Measurements from ENCODE around the gene FAM221A.

FAM221A gene

DNA sequence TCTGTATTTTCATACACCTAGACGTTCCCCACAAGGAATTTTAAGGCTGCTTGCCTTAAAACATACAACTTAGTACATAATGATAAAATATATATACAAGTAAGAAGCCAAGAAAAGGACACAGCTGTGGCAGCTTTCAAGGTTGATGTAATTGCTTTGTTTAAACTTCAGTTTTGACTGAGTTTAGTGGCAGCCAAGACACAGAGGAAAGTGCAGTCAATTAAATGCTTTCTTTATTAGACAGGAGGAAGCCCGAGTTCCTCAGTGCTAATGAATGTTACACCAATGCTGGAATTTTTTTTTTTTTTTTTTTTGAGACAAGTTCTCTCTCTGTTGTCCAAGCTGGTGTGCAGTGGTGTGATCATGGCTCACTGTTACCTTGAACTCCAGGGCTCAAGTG is 18.8 kb downstream of the FAM221A start:
- H2BK5ac ChIP-seq (ENCODE audit: low read depth, low read length, poor library complexity, severe bottlenecking) = no peak overlapping the region
- H3K27me3 ChIP-seq (ENCODE audit: control insufficient read depth in 1 of 2, insufficient read depth in 1 of 2, low read length in 2 of 2) = no peaks in the 10 kb centered on the region
- no peaks in the 10 kb centered on the region for H3K79me1 ChIP-seq (replicated peaks; ENCODE audit: low read length, poor library complexity, severe bottlenecking)
- no peak overlapping the region for H4K8ac ChIP-seq (ENCODE audit: low read length)
- H3K23ac ChIP-seq (ENCODE audit: low read length in 2 of 2) = no peak overlapping the region
- 82% methylated on average over 1 of the region's 2 CpGs for WGBS
- no peak overlapping the region for H3K4me2 ChIP-seq (ENCODE audit: low read length, poor library complexity, severe bottlenecking)
- H3K9ac ChIP-seq (ENCODE audit: low read length) = no peak overlapping the region
- H3K36me3 ChIP-seq (ENCODE audit: control insufficient read depth in 1 of 2, insufficient read depth in 2 of 2, low read depth in 1 of 2, low read length in 2 of 2) = peaks cover 0 to 7% of the 10 kb centered on the region in 2 experiments
- no peak overlapping the region for H3K4ac ChIP-seq (ENCODE audit: low read depth in 1 of 2, low read length in 2 of 2)
- peaks cover 5% of the 10 kb centered on the region for H3K9me3 ChIP-seq (ENCODE audit: control insufficient read depth, low read length)
- no peak overlapping the region for H3K18ac ChIP-seq (ENCODE audit: low read depth in 1 of 2, low read length in 2 of 2)
- H2AFZ ChIP-seq (ENCODE audit: low read depth, low read length) = no peak overlapping the region
- H3K14ac ChIP-seq (ENCODE audit: low read length in 2 of 2) = no peak overlapping the region
- no peak overlapping the region for H2BK15ac ChIP-seq (ENCODE audit: low read depth, poor library complexity, severe bottlenecking)
- no peak overlapping the region for H4K91ac ChIP-seq (ENCODE audit: low read length)
- H3K4me3 ChIP-seq (ENCODE audit: insufficient read depth in 1 of 2, low read depth in 1 of 2, low read length in 2 of 2) = no peak overlapping the region
- H2AK5ac ChIP-seq (ENCODE audit: low read length, severe bottlenecking) = no peak overlapping the region
- no peak overlapping the region for H2BK120ac ChIP-seq (ENCODE audit: low read depth, low read length)
- no peak overlapping the region for H3K27ac ChIP-seq (ENCODE audit: low read length, poor library complexity, severe bottlenecking)
- no peak for DNase-seq
- no peak overlapping the region for H2BK12ac ChIP-seq (ENCODE audit: low read length in 2 of 2)
- H3K4me1 ChIP-seq (ENCODE audit: control insufficient read depth, insufficient read depth, low read depth, low read length) = peaks cover 5% of the 10 kb centered on the region

GRCh38 chr7:23700046-23700445 is 20.0 kb downstream of the FAM221A start:
- no peaks in the 10 kb centered on the region for H3K27me3 ChIP-seq (ENCODE audit: control insufficient read depth in 1 of 2, insufficient read depth in 1 of 2, low read length in 2 of 2)
- no peak for DNase-seq
- H3K9me3 ChIP-seq (ENCODE audit: control insufficient read depth, low read length) = peaks cover 14% of the 10 kb centered on the region
- H3K4me1 ChIP-seq (ENCODE audit: control insufficient read depth, insufficient read depth, low read depth, low read length) = peaks cover 5% of the 10 kb centered on the region
- no peaks in the 10 kb centered on the region for H3K79me1 ChIP-seq (replicated peaks; ENCODE audit: low read length, poor library complexity, severe bottlenecking)
- H3K36me3 ChIP-seq (ENCODE audit: control insufficient read depth in 1 of 2, insufficient read depth in 2 of 2, low read depth in 1 of 2, low read length in 2 of 2) = peaks cover 0 to 7% of the 10 kb centered on the region in 2 experiments
- no peak overlapping the region for H3K27ac ChIP-seq (ENCODE audit: low read length, poor library complexity, severe bottlenecking)
- no peak overlapping the region for H2BK12ac ChIP-seq (ENCODE audit: low read length in 2 of 2)
- H2AFZ ChIP-seq (ENCODE audit: low read depth, low read length) = no peak overlapping the region
- H3K23ac ChIP-seq (ENCODE audit: low read length in 2 of 2) = no peak overlapping the region
- WGBS = 92% methylated on average over 2 of the region's 4 CpGs
- no peak overlapping the region for H3K4me2 ChIP-seq (ENCODE audit: low read length, poor library complexity, severe bottlenecking)
- no peak overlapping the region for H4K91ac ChIP-seq (ENCODE audit: low read length)
- no peak overlapping the region for H2BK5ac ChIP-seq (ENCODE audit: low read depth, low read length, poor library complexity, severe bottlenecking)
- H2BK120ac ChIP-seq (ENCODE audit: low read depth, low read length) = no peak overlapping the region
- no peak overlapping the region for H4K8ac ChIP-seq (ENCODE audit: low read length)
- H2BK15ac ChIP-seq (ENCODE audit: low read depth, poor library complexity, severe bottlenecking) = no peak overlapping the region
- H3K14ac ChIP-seq (ENCODE audit: low read length in 2 of 2) = no peak overlapping the region
- no peak overlapping the region for H3K4ac ChIP-seq (ENCODE audit: low read depth in 1 of 2, low read length in 2 of 2)
- no peak overlapping the region for H3K9ac ChIP-seq (ENCODE audit: low read length)
- no peak overlapping the region for H3K4me3 ChIP-seq (ENCODE audit: insufficient read depth in 1 of 2, low read depth in 1 of 2, low read length in 2 of 2)
- H3K18ac ChIP-seq (ENCODE audit: low read depth in 1 of 2, low read length in 2 of 2) = no peak overlapping the region
- no peak overlapping the region for H2AK5ac ChIP-seq (ENCODE audit: low read length, severe bottlenecking)

GRCh38 chr7:23709081-23709750 is 29.2 kb downstream of the FAM221A start:
- Histone ChIP-seq H2BK15ac (ENCODE audit: low read depth, poor library complexity, severe bottlenecking) (no peak overlapping the region), H3K4me3 (ENCODE audit: insufficient read depth in 1 of 2, low read depth in 1 of 2, low read length in 2 of 2) (no peak overlapping the region), H3K4ac (ENCODE audit: low read depth in 1 of 2, low read length in 2 of 2) (no peak overlapping the region), H2BK5ac (ENCODE audit: low read depth, low read length, poor library complexity, severe bottlenecking) (no peak overlapping the region), H3K4me1 (ENCODE audit: control insufficient read depth, insufficient read depth, low read depth, low read length) (no peaks in the 10 kb centered on the region), H2BK120ac (ENCODE audit: low read depth, low read length) (no peak overlapping the region), H3K79me1 (replicated peaks; ENCODE audit: low read length, poor library complexity, severe bottlenecking) (no peaks in the 10 kb centered on the region), H4K91ac (ENCODE audit: low read length) (no peak overlapping the region), H3K36me3 (ENCODE audit: control insufficient read depth in 1 of 2, insufficient read depth in 2 of 2, low read depth in 1 of 2, low read length in 2 of 2) (no peaks in the 10 kb centered on the region), H2AK5ac (ENCODE audit: low read length, severe bottlenecking) (no peak overlapping the region), H3K27ac (ENCODE audit: low read length, poor library complexity, severe bottlenecking) (no peak overlapping the region), H3K9me3 (ENCODE audit: control insufficient read depth, low read length) (peaks cover 24% of the 10 kb centered on the region), H3K27me3 (ENCODE audit: control insufficient read depth in 1 of 2, insufficient read depth in 1 of 2, low read length in 2 of 2) (no peaks in the 10 kb centered on the region), H3K9ac (ENCODE audit: low read length) (no peak overlapping the region), H2BK12ac (ENCODE audit: low read length in 2 of 2) (no peak overlapping the region), H3K18ac (ENCODE audit: low read depth in 1 of 2, low read length in 2 of 2) (no peak overlapping the region), H3K14ac (ENCODE audit: low read length in 2 of 2) (no peak overlapping the region), H4K8ac (ENCODE audit: low read length) (no peak overlapping the region), H3K4me2 (ENCODE audit: low read length, poor library complexity, severe bottlenecking) (no peak overlapping the region), H3K23ac (ENCODE audit: low read length in 2 of 2) (no peak overlapping the region), H2AFZ (ENCODE audit: low read depth, low read length) (no peak overlapping the region)
- DNase-seq = no peak
- 100% methylated on average over 2 of the region's 7 CpGs for WGBS

GRCh38 chr7:23710000-23710399 is 30.0 kb downstream of the FAM221A start, which contains the start of gene STK31:
TSS of gene STK31 (plus strand) at chr7:23710219. CDS start at chr7:23710286, 67 bp downstream.
- Histone ChIP-seq H3K18ac (ENCODE audit: low read depth in 1 of 2, low read length in 2 of 2) (no peak within 1 kb of the TSS), H3K9me3 (ENCODE audit: control insufficient read depth, low read length) (peaks cover 18% of the 10 kb centered on the region), H3K14ac (ENCODE audit: low read length in 2 of 2) (no peak within 1 kb of the TSS), H3K36me3 (ENCODE audit: control insufficient read depth in 1 of 2, insufficient read depth in 2 of 2, low read depth in 1 of 2, low read length in 2 of 2) (no peaks in the 10 kb centered on the region), H2BK12ac (ENCODE audit: low read length in 2 of 2) (no peak within 1 kb of the TSS), H4K8ac (ENCODE audit: low read length) (no peak within 1 kb of the TSS), H3K79me1 (replicated peaks; ENCODE audit: low read length, poor library complexity, severe bottlenecking) (no peaks in the 10 kb centered on the region), H3K4me3 (ENCODE audit: insufficient read depth in 1 of 2, low read depth in 1 of 2, low read length in 2 of 2) (no peak within 1 kb of the TSS), H2BK15ac (ENCODE audit: low read depth, poor library complexity, severe bottlenecking) (no peak within 1 kb of the TSS), H3K27me3 (ENCODE audit: control insufficient read depth in 1 of 2, insufficient read depth in 1 of 2, low read length in 2 of 2) (no peaks in the 10 kb centered on the region), H3K4me1 (ENCODE audit: control insufficient read depth, insufficient read depth, low read depth, low read length) (no peaks in the 10 kb centered on the region), H3K9ac (ENCODE audit: low read length) (no peak within 1 kb of the TSS), H3K4ac (ENCODE audit: low read depth in 1 of 2, low read length in 2 of 2) (no peak within 1 kb of the TSS), H2BK5ac (ENCODE audit: low read depth, low read length, poor library complexity, severe bottlenecking) (no peak within 1 kb of the TSS), H4K91ac (ENCODE audit: low read length) (peak within 1 kb of the TSS; percentile 49), H2AK5ac (ENCODE audit: low read length, severe bottlenecking) (no peak within 1 kb of the TSS), H2AFZ (ENCODE audit: low read depth, low read length) (no peak within 1 kb of the TSS), H3K4me2 (ENCODE audit: low read length, poor library complexity, severe bottlenecking) (no peak within 1 kb of the TSS), H2BK120ac (ENCODE audit: low read depth, low read length) (no peak within 1 kb of the TSS), H3K27ac (ENCODE audit: low read length, poor library complexity, severe bottlenecking) (no peak within 1 kb of the TSS), H3K23ac (ENCODE audit: low read length in 2 of 2) (no peak within 1 kb of the TSS)
- DNase-seq = no peak
- WGBS = 96% methylated on average over 29 of the region's 33 CpGs
